Neural cell (in vitro differentiated cells): ENCODE measurements around the gene XDH. TPM values are rescaled to one million over a fixed set of nuclear protein-coding genes. Genes with fewer than 3 reads are reported as not detected.

Experiments used
- H2AFZ ChIP-seq: fragments of 200-600, 300-800 bp; sonication (generic), shearing (Covaris generic); 2 replicates; pipeline ENCODE4 v1.6.0; 2014; ENCODE audit warnings: low read depth, mild to moderate bottlenecking, antibody characterized with exemption, low read length, moderate library complexity
- H3F3A ChIP-seq: fragments of 200-600 bp; shearing (Covaris generic); 2 replicates; pipeline ENCODE4 v1.6.1; 2016; ENCODE audit warnings: mild to moderate bottlenecking, moderate library complexity, mixed read lengths, antibody characterized with exemption, low read length; ENCODE audit not compliant: insufficient read depth, poor library complexity, severe bottlenecking
- H3K27ac ChIP-seq: fragments of 200-600, 300-800 bp; sonication (generic), shearing (Covaris generic); 2 replicates; pipeline ENCODE4 v1.5.1; 2014; ENCODE audit warnings: mild to moderate bottlenecking, low read length, moderate library complexity
- H3K27me3 ChIP-seq: fragments of 300-800, 200-600 bp; sonication (generic), shearing (Covaris generic); 2 replicates; pipeline ENCODE4 v1.6.0; 2014; ENCODE audit warnings: mild to moderate bottlenecking, low read depth, low read length, moderate library complexity; ENCODE audit not compliant: insufficient read depth
- H3K36me3 ChIP-seq: fragments of 300-800, 200-600 bp; sonication (generic), shearing (Covaris generic); 2 replicates; pipeline ENCODE4 v1.5.1; 2014; ENCODE audit warnings: mild to moderate bottlenecking, antibody characterized with exemption, low read length, moderate library complexity; ENCODE audit not compliant: insufficient read depth
- H3K4me2 ChIP-seq: fragments of 300-800, 200-600 bp; sonication (generic), shearing (Covaris generic); 2 replicates; pipeline ENCODE4 v1.6.0; 2014; ENCODE audit warnings: mild to moderate bottlenecking, low read length
- H3K4me3 ChIP-seq: fragments of 300-800, 200-600 bp; sonication (generic), shearing (Covaris generic); 2 replicates; pipeline ENCODE4 v1.5.1; 2014; ENCODE audit warnings: mild to moderate bottlenecking, low read length, moderate library complexity
- H3K79me2 ChIP-seq: fragments of 200-600 bp; shearing (Covaris generic); replicated peaks from 2 replicates; pipeline ENCODE4 v1.6.0; 2014; ENCODE audit warnings: mild to moderate bottlenecking, low read length, moderate library complexity; ENCODE audit not compliant: insufficient read depth
- H3K9ac ChIP-seq: fragments of 300-800, 200-600 bp; sonication (generic), shearing (Covaris generic); 2 replicates; pipeline ENCODE4 v1.6.1; 2016; ENCODE audit warnings: mild to moderate bottlenecking, low read length, mixed read lengths
- H3K9me2 ChIP-seq: fragments of 200-600 bp; shearing (Covaris generic); 2 replicates; pipeline ENCODE4 v1.6.1; 2016; ENCODE audit warnings: mild to moderate bottlenecking, low read length, mixed read lengths; ENCODE audit not compliant: insufficient read depth
- H3K9me3 ChIP-seq: fragments of 200-600, 300-800 bp; sonication (generic), shearing (Covaris generic); 2 replicates; pipeline ENCODE4 v1.6.1; 2016; ENCODE audit warnings: mild to moderate bottlenecking, mixed run types, low read length, moderate library complexity, mixed read lengths
- H4K20me1 ChIP-seq: fragments of 200-600 bp; shearing (Covaris generic); 2 replicates; pipeline ENCODE4 v1.6.1; 2016; ENCODE audit warnings: mild to moderate bottlenecking, mixed run types; ENCODE audit not compliant: insufficient read depth
- CTCF ChIP-seq: fragments of 450-650 bp; IDR thresholded peaks from 2 replicates; pipeline ENCODE4 v1.5.1; 2014; ENCODE audit warnings: antibody characterized with exemption, mild to moderate bottlenecking, moderate library complexity; ENCODE audit not compliant: poor library complexity, severe bottlenecking
- EP300 ChIP-seq: fragments of 450-650 bp; conservative IDR thresholded peaks from 2 replicates; pipeline ENCODE4 v1.6.1; 2014; ENCODE audit warnings: antibody characterized with exemption, mild to moderate bottlenecking, moderate library complexity; ENCODE audit not compliant: poor library complexity, severe bottlenecking
- EZH2 ChIP-seq: fragments of 200-600, 300-800 bp; shearing (Covaris generic), sonication (generic); IDR thresholded peaks from 2 replicates; pipeline ENCODE4 v1.6.1; 2014; ENCODE audit warnings: antibody characterized with exemption, low read length, borderline replicate concordance, mild to moderate bottlenecking; ENCODE audit not compliant: insufficient read depth, poor library complexity, severe bottlenecking
- MXI1 ChIP-seq: fragments of 450-650 bp; conservative IDR thresholded peaks from 2 replicates; pipeline ENCODE4 v1.6.1; 2014; ENCODE audit warnings: antibody characterized with exemption, mild to moderate bottlenecking; ENCODE audit not compliant: poor library complexity, severe bottlenecking
- POLR2AphosphoS5 ChIP-seq: IDR thresholded peaks from 2 replicates; pipeline ENCODE4 v1.6.1; 2012
- RAD21 ChIP-seq: fragments of 450-650 bp; conservative IDR thresholded peaks from 2 replicates; pipeline ENCODE4 v1.6.1; 2014; ENCODE audit warnings: antibody characterized with exemption, mild to moderate bottlenecking, moderate library complexity
- REST ChIP-seq: IDR thresholded peaks from 2 replicates; pipeline ENCODE4 v1.6.1; 2012; ENCODE audit warnings: borderline replicate concordance
- SMC3 ChIP-seq: fragments of 450-650 bp; conservative IDR thresholded peaks from 2 replicates; pipeline ENCODE4 v1.6.1; 2014; ENCODE audit warnings: antibody characterized with exemption, mild to moderate bottlenecking, moderate library complexity; ENCODE audit not compliant: poor library complexity
- TAF1 ChIP-seq: IDR thresholded peaks from 2 replicates; pipeline ENCODE4 v1.6.1; 2012; ENCODE audit warnings: low read depth
- polyA plus RNA-seq: library from polyadenylated mRNA; depleted of rRNA; stranded (reverse); fragments of >200 nt; gene quantifications from 2 replicates; pipeline ENCODE4 v1.2.3, GENCODE V29; 2014

XDH gene
- polyA plus RNA-seq, 1 donor from 2014 or later = 0.48 TPM

GRCh38 chr2:31349684-31350083, 64.9 kb downstream of the XDH start:
- no peak overlapping the region for H3K4me2 ChIP-seq
- H3K4me3 ChIP-seq = no peak overlapping the region
- H3K27me3 ChIP-seq = no peaks in the 10 kb centered on the region
- no peak overlapping the region for H3K9ac ChIP-seq
- no peaks in the 10 kb centered on the region for H3K9me2 ChIP-seq
- H2AFZ ChIP-seq = no peak overlapping the region
- H3F3A ChIP-seq = no peaks in the 10 kb centered on the region
- no peaks in the 10 kb centered on the region for H3K79me2 ChIP-seq
- TF ChIP-seq SMC3 (no peak), REST (no peak), POLR2AphosphoS5 (no peak), EP300 (no peak), TAF1 (no peak), MXI1 (no peak), EZH2 (no peak), RAD21 (no peak), CTCF (no peak)
- no peaks in the 10 kb centered on the region for H3K9me3 ChIP-seq
- no peak overlapping the region for H3K27ac ChIP-seq
- H3K36me3 ChIP-seq = no peaks in the 10 kb centered on the region
- no peaks in the 10 kb centered on the region for H4K20me1 ChIP-seq

GRCh38 chr2:31349160-31349559, 65.4 kb downstream of the XDH start:
- no peaks in the 10 kb centered on the region for H3F3A ChIP-seq
- no peak overlapping the region for H3K9ac ChIP-seq
- no peak overlapping the region for H3K4me3 ChIP-seq
- H3K36me3 ChIP-seq = no peaks in the 10 kb centered on the region
- no peaks in the 10 kb centered on the region for H3K27me3 ChIP-seq
- no peaks in the 10 kb centered on the region for H3K9me2 ChIP-seq
- no peaks in the 10 kb centered on the region for H4K20me1 ChIP-seq
- no peaks in the 10 kb centered on the region for H3K9me3 ChIP-seq
- H2AFZ ChIP-seq = no peak overlapping the region
- no peak overlapping the region for H3K27ac ChIP-seq
- TF ChIP-seq MXI1 (no peak), CTCF (no peak), RAD21 (no peak), POLR2AphosphoS5 (no peak), EP300 (no peak), SMC3 (no peak)
- H3K79me2 ChIP-seq = no peaks in the 10 kb centered on the region
- H3K4me2 ChIP-seq = no peak overlapping the region
